GM18520 (cell line): Measurements from ENCODE around the gene RPS23.

ENCODE experiments used
- ATAC-seq: cut with Tn5 transposase; IDR thresholded peaks from one replicate; pipeline ENCODE4 v1.9.1; 2021; ENCODE audit not compliant: unreplicated experiment

Gene RPS23

DNA sequence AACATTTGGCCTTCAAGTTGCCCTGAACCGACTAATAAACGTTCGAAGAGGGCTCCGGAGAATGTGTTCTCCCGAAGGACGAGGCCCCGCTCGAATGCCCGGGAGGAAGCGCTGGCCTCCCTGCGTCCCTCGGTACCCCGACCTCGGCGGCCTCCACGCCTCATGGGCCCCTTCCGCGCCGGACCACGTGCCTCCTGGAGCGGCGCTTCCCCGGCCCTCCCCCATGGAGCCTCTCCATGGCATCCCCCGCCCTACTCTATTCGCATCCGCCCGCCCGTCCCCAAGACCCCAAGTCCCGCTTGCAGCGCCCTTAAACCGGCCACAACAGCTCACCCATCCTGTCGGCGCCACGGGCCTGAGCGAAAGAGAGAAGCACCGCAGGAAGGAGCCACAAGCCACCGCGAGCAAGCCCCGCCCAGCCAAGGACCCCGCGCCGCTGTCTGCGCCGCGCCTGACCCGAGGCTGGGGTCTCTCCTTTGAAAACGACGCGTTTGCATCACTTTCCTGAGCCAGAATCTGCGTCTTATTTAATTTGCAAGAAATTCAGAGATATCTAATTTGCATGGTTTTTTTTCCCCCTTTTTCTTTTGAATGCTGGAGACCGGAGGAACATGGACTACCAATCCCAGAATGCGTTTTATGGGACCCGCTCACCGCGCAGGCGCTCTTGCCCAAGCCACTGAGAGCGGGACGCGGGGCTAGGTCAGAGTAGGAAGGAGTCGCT, at the start of gene RPS23:
Gene RPS23 (minus strand): TSS at position 368 of the 724 bp plus-strand sequence. CDS start 31 bp downstream, at position 337.
- peak; percentile 86 for ATAC-seq

DNA sequence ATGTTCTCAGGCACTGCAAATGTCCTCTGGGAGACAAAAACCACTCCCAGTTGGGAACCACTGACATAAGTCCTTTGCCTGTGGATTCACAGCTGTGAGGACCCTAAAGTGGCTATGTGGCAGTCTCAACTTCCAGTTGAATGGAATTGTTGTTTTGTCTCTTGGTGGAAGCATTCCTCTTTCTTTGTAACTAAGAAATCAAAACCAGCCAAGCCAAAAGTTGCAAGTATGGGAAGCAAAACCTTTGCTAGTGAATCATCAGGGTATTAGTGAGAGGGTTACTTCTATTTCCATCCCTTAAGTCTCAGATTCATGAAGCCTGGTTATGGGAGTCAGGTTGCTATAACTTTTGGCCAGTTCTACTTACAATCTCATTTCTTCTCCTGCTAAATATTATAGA, 49.8 kb upstream of the RPS23 start:
- ATAC-seq: no peak

DNA sequence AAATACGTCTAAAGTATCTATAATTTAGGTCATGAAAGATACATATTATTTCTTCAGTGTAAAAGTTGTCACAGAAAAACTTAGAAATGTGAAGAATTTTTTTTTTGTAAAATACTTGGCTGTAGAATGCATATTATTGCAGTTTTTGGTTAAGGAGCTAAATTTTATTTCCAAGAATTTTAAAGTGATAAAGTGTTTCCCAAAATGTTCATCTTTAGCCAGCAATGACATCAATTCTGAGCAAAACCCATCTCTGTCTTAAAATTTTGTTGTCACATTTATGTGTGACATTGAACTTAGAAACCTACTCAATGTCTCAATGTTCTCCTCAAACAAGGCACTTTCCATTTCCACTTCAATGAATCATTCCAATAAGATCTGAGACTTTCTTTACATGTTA, 47.8 kb upstream of the RPS23 start:
- ATAC-seq: no peak

DNA sequence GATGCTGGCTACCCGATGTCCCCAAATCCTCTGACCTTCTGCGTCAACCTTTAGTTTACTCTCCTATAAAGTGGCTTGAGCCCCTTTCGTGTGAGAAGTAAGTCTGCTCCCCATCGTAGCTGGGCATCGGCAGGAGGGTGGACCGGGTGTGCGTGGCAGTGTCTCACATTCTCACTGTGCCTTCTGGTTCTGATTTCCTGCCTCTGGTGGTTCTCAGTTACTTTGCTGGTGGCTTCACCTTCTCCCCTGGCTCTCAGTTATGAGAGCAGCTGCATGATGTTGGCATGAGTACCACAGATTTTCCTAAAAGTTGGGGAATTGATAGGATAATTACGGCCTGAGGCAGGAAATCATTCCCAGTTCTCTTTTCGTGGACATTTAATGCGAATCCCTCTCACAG, 47.0 kb upstream of the RPS23 start:
- ATAC-seq: no peak

DNA sequence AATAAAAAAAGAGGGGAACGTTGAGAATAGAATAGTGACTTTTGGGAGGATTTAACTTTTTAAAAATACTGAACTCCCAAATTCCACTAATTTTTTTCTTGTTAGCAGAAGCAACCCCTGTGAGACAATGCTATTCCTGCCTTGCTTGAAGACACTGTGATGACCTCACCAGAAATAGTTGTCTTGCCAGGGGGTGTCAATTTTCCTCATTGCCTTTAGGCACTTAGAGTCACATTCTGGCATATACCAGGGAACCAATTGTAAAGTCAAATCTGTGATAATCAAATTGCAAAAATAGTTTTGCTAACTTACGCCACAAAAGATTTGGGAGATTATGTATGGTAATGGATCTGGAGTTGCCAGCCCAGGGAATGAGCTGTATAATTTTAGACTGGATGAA, 42.8 kb upstream of the RPS23 start:
- ATAC-seq: no peak

DNA sequence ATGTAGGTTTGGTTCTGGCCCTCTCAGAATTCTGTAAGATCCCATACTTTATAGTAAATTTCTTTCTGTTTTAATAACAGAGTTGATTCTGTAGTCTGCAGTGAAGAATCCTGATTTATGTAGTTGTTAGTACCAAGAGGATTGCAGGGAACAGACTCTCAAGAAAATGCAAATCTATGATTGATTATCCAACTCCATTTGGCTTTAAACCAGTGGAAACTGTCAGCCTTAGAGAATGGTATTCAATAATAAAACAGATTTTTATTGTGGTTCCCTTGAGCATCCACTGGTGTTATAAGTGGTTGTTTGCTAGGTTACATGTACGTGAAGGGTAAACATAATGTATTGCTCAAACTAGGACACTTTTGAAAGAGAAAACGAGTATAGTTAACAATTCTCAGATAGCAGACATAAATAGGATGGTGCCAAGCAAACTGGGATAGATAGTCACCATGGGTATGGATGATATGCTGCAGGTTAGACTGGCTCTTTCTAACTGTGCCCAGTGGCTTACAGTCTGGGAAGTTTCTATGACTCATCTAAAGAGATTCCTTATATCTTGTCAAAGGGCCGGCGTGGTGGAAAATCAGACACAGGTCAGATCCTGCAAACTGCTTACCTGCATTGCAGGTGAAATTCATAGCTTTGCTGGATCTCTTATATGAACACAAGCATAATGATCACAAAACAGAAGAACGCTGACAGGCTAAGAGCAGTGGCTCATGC, 41.7 kb upstream of the RPS23 start:
- ATAC-seq: no peak

DNA sequence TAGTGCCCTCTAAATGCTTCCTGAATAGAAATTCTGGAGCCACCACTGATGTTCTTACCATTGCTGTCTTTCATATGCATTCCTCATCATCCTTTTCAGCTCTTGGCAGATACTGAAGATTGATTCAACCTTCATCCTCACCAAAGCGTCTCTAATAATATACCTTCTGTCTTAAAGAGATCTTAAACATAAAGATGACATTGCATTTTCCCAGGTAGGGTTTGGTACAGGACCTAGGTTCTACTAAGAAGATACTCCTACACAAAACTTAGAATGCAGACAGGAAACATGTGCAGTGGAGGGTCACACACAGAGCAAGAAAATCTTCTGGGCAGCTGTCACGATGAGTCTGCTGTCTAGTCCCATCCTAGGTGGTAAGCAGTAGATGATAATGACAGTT, 41.0 kb upstream of the RPS23 start:
- ATAC-seq: no peak

DNA sequence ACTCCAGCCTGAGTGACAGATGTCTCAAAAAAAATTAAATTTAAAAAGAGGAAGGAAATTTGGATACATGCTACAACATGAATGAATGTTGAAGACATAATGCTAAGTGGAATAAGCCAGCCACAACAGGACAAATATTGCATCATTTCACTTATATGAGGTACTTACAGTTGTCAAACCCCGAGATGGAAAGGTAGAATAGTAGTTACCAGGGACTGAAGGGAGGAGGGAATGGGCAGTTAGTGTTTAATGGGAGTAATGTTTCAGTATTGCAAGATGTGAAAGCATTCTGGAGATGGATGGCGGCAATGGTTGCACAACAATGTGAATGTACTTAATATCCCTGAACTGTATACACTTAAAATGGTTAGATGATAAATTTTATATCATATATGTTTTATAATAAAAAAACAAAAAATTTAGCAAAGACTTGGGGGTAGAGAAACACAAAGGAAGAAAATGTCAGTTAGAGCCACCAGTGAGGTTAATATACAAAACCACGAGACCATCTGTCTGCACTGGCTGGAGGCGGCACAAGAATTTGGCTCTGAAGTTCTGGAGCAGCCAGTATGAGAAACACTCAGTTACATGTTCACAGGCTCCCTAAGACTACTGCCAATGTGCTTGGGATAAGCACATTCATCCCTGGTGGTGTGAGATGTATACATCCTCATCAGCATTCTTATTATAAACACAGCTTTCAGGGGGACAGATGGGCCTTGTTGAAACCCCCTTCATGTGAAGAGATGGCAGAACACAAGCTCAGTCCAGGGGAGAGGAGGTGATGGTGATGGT, 37.0 kb upstream of the RPS23 start:
- ATAC-seq: no peak

DNA sequence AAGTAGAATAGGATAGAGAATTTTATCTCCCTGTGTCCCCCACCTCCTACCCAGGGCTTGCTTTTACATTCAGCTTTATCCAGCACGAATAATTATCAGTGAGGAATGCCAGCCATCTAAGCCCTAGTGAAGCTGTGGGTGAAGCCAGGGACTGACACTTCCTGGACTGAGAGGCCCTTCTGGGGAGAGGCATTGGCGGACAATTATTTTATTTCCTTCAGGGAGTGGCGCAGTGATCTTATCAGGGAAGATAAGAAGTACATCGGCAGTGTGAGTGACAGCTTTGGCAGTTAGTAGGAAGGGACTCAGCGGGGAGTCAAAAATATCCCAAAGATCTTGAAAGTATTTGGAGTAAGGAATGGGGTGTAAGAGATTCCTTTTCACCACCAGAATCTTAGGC, 34.9 kb upstream of the RPS23 start:
- no peak for ATAC-seq

DNA sequence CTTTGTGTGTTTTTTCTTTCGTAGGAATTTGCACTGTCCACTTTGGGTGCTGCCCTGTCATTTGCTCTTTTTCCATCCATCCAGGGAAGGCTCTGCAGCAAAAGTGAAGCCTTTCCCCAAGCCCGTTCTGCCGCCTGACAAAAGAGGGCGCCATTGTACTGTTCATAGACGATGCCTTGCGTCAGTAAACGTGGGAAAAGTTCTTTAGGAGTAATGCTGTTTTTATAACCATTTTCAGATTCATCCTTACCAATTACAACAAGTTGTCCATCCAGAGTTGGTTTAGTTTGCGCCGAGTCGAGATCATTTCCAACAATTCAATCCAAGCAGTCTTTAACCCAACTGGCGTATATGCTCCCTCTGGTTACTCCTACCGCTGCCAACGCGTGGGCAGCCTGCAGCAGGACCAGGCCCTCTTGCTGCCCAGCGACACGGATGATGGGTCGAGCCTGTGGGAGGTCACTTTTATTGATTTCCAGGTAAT, 34.3 kb upstream of the RPS23 start:
- no peak for ATAC-seq

DNA sequence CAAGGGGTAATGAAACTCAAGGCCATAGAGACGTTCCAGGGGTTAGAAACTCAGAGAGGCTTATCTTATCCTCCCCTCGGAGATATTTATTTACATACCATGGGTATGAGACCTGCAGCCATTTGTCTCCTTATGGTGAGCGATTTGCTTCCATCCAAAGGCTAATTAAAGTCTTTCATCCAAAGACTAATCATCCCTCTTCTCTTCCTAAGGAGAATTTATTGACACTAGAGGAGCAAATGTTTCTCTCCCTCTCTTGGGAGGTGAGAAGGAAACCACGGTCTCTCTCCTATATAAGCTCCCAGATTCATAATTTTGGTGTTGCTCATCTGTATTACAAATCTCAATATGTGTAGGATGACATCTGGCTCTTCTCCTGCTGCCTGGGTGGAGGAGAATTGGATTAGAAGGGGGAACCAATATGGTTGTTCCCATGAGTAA, 31.0 kb upstream of the RPS23 start:
- ATAC-seq: no peak

DNA sequence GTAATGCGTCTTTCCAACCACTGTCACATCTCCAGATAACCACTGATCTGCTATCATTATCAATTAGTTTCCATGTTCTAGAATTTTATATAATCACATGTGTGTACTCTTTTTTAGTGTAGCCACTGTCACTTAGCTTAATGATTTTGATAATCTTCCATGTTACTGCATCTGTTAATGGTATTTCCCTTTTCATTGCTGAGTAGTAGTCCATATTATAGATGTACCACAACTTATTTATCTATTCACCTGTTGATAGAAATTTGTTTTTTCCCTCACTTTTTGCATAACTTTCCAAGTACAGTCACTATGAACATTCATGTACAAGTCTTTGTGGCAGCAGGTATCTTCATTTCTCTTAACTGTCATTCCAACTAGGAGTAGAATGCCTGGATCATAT, 30.3 kb upstream of the RPS23 start:
- no peak for ATAC-seq

DNA sequence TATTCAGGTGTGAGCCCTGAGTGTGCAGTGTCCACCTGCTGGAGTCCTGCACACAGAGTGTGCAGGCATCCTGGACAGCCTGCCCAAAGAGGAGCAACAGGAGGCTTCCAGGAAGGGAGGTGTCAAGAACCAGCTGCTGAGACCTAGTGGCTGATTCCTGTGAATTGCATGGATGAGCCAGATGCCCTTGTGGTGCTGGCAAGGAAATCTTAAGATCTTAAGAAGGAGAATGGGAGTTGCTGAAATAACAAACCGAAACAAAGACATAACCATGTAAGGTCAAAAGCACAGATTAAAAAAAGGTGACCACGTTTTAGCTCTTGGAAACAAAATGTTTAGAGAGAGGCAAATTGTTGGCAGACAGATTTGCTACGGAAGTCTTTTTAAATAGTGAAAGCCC, 29.3 kb upstream of the RPS23 start:
- ATAC-seq: no peak

DNA sequence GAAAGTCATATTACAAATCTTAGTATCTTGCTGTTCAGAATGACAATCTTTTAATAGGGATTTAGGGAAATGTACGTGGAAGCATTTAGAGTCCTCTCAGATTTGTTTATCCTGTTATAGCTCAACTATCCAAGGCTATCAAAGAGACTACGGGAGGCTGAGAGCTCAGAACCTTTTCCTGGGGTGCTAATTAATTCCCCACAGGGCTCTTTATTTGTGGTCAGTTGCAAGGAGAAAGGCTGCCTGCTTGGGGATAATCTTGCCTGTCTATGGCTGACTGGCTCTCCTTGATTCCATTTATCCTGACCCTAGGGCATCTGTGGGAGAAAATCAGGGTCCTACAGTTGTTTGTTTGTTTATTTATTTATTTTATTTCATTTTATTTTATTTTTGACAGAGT, 28.0 kb upstream of the RPS23 start:
- no peak for ATAC-seq

DNA sequence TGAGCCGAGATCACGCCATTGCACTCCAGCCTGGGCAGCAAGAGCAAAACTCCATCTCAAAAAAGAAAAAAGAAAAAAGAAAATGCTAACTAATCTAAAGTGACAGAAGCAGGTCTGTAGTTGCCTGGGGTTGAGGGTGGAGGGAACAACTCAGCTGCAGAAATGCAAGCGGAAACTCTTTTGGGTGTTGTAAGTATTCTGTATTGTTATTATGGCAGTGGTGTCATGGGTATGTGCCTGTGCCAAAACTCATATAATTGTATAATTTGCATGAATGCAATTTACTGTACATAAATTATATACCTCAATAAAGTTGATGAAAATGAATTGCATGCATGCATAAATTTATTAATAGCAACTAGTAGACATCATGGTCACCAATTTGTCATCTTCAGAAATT, 23.0 kb upstream of the RPS23 start:
- ATAC-seq: no peak

DNA sequence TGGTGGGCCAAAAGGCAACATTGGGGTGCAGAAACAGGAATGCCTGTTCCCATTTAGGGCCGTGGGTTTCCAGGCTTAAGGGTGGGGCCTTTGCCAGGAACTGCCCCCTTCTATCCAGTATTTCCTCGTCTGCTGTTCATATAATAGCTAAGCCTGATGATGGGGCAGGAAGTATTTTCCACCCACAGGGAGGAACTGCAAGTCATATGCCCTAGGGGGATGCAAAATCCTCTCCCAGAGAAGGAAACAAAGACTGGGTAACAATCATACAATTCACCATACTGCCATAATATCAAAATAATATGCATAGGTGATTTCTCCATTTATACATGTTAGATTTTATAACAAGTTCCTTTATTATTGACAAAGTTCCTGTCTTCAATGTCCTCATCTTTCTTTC, 20.5 kb upstream of the RPS23 start:
- no peak for ATAC-seq

DNA sequence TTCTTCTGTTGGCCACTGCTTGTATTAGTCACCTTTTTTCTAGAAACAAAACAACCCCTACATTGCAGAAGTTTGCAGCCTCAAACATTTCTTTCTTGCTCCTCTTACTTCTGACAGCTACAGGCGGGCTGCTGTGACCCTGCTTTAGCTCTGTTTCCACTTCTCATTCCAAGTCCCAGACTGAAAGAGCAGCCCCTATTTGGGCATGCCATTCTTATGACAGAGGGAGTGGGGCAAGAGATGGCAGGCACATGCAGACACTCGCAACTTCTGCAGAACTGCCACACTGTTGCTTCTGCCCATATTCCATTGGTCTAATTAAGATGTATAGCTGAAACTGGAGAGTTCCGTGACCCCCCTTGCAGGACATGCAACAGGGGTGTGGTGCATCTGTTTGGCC, 19.6 kb upstream of the RPS23 start:
- no peak for ATAC-seq

DNA sequence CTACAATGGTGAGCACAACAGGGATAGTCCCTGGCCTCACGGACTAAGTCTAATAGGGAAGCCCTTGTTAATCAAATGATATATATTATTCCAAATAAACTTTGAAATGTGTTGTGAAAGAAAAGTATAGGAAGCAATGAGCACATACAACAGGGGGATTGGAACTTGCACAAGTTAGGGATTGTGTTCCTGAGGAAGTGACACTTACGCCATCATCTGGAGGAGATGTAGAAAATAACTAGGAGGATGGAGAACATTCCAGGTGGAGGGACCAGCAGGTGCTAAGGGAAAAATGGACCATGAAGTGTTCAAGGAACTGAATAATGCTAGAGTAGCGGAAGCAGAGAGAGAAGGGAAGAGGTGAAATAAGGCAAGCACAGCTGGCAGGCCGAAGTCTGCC, 18.8 kb upstream of the RPS23 start:
- ATAC-seq: no peak

DNA sequence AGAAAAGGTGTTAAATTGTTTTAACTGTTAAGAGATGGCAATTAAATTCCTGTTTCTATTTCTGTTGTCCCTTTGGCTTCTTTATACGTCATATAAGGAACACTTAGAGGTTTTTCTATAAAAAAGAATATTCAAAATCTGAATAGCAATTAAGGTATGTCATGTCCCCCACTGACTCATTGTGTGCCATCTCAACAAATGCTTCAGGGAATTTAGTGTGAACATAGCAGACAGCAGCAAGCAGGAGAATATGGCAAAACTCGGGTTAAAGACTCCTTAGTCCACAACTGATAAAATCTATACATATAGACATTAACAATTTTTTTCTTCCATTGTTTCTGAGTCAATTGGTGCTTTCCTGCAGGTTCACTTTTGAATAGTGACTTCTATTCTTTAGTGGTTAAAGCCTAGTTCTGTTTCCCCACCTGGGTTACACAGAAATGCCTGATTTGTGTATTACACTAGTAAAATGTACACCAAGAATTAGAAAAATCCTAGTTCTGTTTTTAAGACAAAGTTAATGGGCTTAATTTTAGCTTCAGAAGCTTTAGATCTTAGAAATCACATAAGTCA, 17.9 kb upstream of the RPS23 start:
- ATAC-seq: no peak

DNA sequence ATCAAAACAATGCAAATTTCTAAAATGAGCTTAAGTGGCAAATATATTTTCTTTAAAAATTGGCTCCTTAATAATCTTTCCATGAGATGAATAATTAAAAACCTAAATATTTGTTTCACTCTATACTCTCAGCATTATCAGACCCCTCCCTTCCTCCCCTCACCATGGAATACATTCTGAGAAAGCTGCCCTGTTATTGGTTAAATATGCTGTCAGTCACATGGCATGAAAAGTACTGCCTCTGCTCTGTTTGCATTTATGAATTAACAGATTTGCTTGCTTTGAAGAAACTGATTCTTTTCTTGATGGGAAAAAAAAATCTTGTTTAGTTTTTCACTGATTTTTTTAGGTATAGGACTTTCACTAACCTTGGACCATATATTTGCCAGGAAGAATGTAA, 17.0 kb upstream of the RPS23 start:
- no peak for ATAC-seq

DNA sequence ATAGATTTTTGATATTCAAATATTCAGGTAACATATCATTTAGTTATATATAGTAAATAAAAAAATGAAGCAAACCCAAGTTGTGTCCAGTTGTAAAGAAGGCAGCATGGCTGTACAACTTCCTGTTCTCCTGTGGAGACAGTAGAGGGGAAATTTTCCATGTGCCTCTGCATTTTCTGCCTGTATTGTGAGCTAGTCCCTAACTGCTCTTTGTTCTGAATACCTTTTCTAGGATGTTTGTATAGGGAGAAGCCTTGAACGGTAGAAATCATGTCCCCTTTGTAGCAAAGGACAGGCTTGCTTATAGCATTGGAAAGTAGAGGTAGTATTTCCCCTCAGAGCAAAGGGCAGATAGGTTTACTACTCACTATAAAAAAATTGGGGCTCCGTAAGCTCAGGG, 13.3 kb upstream of the RPS23 start:
- ATAC-seq: no peak
